Amniotic epithelial cell (primary cell): Measurements from ENCODE around the gene SDF4.
"Not testable (repeated sequence)": the region's sequence is repeated elsewhere in the genome, so short reads cannot be mapped to it uniquely, and the experiment has no call there.

Experiments used
- DNase-seq: peaks from one replicate; pipeline ENCODE4 v3.0.0-alpha.2; 2010; ENCODE audit warnings: low read depth

The SDF4 gene

DNA sequence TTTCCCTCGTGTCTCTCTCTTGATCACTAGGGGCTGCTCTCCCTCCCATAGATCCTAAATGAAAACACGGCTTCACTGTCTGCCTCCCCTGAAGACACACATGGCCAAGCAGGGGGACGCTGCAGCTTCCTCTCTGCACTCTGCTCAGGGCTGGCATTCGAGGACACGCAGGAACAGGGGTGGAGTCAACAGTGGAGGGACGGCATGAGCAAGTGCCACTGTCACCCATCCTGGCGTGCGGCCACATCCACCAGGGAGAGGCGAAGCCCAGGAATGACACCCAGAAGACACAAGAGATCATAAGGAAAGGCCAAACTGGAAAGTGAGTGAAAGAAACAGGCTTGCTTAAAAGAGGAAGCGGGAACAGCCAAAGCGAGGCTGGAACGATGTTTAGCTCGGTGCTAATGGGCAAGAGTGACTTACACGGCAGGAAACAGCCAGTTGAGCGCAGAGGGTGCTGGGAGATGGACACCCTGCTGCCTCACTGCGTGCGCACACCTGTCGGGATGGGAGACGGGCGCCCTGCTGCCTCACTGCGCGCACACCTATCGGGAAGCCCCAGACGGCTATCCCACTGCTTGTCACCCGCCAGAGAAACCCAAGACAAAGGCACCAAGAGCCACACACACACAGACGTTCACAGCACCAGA is 28.3 kb upstream of the SDF4 start:
- DNase-seq = no peak

- DNase-seq = no peak
Observed at GRCh38 chr1:1259540-1259939, 27.7 kb upstream of the SDF4 start.

GRCh38 chr1:1259119-1259488 is 27.3 kb upstream of the SDF4 start:
- DNase-seq = no peak

- DNase-seq = no peak
Observed at GRCh38 chr1:1256956-1257871, 25.4 kb upstream of the SDF4 start.

DNA sequence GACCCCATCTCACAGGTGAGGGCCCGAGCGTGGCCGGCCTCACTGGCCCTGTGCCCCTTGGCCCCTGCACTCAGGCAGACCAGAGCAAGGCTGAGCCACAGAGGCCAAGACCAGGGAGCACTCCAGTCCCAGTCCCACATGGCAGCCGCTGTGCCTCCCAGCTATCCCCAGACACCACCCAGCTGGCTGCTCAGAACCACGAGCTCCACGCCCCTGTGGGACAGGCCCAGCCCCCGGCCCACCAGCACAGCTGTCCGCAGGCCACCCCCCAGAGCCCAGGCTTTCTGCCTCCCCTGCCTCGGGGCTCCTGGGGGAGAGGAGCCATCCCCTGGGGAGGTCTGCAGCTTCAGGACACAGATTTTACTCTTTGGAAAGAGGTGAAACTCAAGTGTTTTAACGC is 23.8 kb upstream of the SDF4 start:
- DNase-seq = no peak

GRCh38 chr1:1255078-1255477 is 23.3 kb upstream of the SDF4 start:
- peak; percentile 12 for DNase-seq

DNA sequence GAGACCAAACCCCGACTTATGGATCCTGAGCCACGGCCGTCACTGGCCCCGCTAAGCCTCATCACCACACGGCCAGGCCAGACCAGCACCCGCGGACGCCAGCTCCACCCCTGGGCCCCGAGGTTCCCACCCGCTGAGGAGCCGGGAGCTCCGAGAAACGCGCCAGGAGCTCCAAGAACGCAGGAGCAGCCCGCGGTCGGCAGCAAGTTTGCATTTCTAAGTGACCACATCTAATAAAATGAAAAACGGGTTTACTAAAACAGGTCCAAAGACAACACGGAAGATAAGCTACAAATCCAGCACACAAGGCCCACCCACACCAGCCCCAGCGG is 22.8 kb upstream of the SDF4 start:
- DNase-seq = peak; percentile 86

DNA sequence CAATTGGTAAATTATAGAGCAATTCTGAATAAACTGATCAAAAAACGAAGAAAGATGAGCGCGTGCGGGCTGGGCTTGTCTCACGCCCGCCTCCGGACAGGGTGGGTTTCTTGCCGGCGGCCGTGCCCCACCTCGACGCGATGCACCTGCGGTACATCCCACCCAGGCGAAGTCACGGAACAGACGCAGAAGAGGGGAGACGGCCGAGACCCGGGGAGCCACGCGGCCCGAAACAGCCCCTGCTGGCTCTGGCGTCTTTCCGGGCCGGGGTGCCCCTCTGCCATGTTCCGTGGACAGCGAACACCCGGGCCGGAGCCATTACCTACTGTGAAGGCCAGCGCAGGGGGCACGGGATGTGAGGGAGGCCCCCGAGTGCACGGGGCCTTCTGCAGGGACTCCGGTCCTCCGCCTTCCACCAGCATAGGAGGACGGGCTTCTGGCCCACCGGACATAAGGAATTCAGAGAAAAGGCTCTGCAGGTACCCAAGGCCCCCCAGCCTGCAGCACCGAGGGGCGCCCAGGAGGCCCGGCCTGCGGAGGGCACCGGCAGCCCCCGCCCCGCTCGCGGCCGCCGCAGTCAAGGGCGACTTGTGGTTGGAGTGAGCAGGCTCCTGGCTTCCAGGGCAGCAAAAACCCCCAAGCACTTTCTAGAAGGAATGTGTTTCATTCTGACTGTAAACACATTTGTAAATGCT is 22.3 kb upstream of the SDF4 start:
- DNase-seq = no peak

DNA sequence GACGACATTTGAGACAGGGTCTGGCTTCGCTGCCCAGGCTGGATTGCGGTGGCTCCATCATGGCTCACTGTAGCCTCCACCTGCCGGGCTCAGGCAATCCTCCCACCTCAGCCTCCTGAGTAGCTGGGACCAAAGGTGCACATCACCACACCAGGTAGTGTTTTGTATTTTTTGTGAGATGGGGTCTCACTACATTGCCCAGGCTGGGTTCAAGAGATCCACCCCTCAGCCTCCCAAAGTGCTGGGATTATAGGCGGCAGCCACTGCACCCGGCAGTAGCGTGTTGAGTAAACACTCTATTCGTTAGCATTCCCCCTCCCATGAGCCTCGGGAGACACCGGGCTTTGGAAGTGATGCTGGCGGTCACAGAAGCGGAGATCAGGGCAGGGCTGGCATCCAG is 21.5 kb upstream of the SDF4 start:
- no peak for DNase-seq

GRCh38 chr1:1250786-1251284 is 19.0 kb upstream of the SDF4 start:
- no peak for DNase-seq

DNA sequence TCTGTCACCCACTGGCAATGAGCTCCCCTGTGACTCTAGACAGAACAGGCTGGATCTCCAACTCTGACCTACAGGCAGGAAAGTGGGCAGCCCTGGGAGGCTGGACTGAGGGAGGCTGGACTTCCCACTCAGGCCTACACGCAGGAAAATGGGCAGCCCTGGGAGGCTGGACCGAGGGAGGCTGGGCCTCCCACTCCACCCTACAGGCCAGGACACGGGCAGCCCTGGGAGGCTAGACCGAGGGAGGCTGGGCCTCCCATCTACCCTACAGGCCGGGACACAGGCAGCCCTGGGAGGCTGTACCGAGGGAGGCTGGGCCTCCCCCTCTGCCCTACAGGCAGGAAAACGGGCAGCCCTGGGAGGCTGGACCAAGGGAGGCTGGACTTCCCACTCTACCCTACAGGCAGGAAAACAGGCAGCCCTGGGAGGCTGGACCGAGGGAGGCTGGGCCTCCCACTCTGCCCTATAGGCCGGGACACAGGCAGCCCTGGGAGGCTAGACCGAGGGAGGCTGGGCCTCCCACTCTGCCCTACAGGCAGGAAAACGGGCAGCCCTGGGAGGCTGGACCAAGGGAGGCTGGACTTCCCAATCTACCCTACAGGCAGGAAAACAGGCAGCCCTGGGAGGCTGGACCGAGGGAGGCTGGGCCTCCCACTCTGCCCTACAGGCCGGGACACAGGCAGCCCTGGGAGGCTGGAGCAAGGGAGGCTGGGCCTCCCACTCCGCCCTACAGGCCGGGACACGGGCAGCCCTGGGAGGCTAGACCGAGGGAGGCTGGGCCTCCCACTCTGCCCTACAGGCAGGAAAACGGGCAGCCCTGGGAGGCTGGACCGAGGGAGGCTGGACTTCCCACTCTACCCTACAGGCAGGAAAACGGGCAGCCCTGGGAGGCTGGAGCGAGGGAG is 16.5 kb upstream of the SDF4 start:
- not testable (repeated sequence) for DNase-seq

GRCh38 chr1:1247341-1247913 is 15.6 kb upstream of the SDF4 start:
- DNase-seq = no peak

DNA sequence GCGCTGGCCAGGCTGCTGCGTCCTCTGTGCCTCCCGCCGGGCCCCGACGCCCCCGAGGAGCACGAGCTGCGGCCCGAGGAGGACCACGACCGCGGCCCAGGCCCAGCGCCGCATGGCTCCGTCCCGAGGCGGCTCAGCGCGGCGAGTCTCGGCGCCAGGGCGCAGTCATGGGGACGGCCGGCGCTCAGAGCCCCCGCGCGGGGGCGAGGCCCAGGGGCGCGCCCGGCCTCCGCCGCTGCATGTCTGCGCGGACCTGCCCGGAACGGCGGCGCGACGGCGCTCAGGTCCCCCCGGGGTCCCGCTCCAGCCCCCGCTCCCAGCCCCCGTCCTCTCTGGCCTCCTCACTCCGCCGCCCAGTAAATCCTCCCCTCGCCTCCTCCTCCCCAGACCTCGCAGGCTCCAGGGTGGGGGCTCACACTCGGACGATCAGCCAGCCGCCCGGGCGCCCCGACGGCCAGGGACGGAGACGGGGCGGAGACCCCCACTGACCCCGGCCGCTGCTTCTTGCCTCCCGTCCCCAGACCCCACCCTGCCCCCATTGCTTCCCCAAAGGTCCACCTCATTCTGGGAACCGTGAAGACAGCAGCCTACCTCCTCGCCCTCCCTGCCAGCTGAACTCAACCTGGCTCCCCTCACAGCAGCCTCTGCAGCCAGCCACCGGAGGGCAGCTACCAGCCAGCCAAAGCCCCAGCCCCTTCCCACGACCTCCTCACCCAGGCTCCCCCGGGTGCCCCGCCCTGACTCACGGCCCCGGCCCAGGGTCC is 15.0 kb upstream of the SDF4 start, which contains the start of gene C1QTNF12:
TSS of gene C1QTNF12 (minus strand) at position 146 of the 764 bp plus-strand sequence. CDS start at position 114, 32 bp downstream.
- DNase-seq = no peak

- DNase-seq = no peak
Observed at GRCh38 chr1:1245817-1246576, 14.2 kb upstream of the SDF4 start.

DNA sequence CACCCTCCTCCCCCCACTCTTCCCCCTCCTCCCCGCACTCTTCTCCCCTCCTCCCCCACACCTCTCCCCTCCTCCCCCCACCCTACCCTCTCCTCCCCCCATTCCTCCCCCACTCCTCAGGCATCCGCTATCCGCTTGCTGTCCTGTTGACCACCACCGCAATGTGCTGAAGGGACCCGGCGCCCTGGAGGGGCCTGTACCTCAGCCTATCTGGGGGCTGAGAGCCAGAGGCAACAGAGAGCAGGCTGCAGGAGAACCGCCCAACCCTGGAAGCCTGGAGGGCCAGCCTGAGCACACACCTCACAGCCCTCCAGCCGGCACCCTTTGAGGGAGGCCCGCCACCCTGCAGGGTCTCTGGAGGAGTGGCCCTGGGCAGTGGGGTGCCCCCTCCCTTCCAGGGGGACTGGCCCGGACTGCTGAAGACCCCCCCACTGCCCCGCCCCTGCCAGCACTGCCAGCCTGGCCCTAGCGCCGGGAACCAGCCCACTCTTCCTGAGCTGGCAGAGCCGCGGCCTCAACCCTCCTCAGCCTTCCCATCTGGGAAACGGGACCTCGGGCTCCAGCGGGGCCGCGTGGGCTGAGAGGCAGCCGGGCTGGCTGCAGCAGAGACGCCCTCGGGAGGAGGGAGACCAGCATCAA is 13.5 kb upstream of the SDF4 start:
- DNase-seq = no peak

GRCh38 chr1:1244192-1244811 is 12.5 kb upstream of the SDF4 start:
- DNase-seq = no peak

GRCh38 chr1:1243807-1244191 is 12.0 kb upstream of the SDF4 start:
- DNase-seq = no peak

GRCh38 chr1:1243266-1243660 is 11.5 kb upstream of the SDF4 start:
- DNase-seq = no peak
